HL-60 (cell line): ENCODE data around the gene SMARCAL1.

Source experiments
- DNase-seq, 2 experiments: peaks; one replicate each; pipeline ENCODE4 v3.0.0-alpha.2; 2010 to 2020; ENCODE audit warnings: low read depth in 1 of 2, low spot score in 1 of 2
- H3K27ac ChIP-seq: fragments of 250-450 bp; sonication (Bioruptor Pico); replicated peaks from 2 replicates; pipeline ENCODE4 v1.5.1; 2020; ENCODE audit warnings: mild to moderate bottlenecking, moderate library complexity
- H3K27me3 ChIP-seq: fragments of 250-450 bp; sonication (Bioruptor Pico); 2 replicates; pipeline ENCODE4 v1.5.1; 2021; ENCODE audit warnings: mild to moderate bottlenecking, moderate library complexity; ENCODE audit not compliant: insufficient read depth, poor library complexity, severe bottlenecking
- H3K4me3 ChIP-seq: replicated peaks from 2 replicates; pipeline ENCODE4 v1.5.1; 2011; ENCODE audit warnings: mild to moderate bottlenecking, control low read depth, low read length; ENCODE audit not compliant: insufficient read depth
- GABPA ChIP-seq: IDR thresholded peaks from 2 replicates; pipeline ENCODE4 v1.6.1; 2012; ENCODE audit warnings: low read depth
- POLR2AphosphoS5 ChIP-seq: IDR thresholded peaks from 2 replicates; pipeline ENCODE4 v1.6.1; 2012; ENCODE audit warnings: low read depth
- REST ChIP-seq: IDR thresholded peaks from 2 replicates; pipeline ENCODE4 v1.6.1; 2012; ENCODE audit warnings: low read depth; ENCODE audit not compliant: insufficient replicate concordance
- SPI1 ChIP-seq: IDR thresholded peaks from 2 replicates; pipeline ENCODE4 v1.6.1; 2012; ENCODE audit warnings: low read depth, mild to moderate bottlenecking, borderline replicate concordance
- TF ChIP-seq, protein P1 (sequence below): IDR thresholded peaks from one replicate; pipeline ENCODE4 v1.5.1; 2011; ENCODE audit warnings: low read length, control low read depth, inconsistent platforms; ENCODE audit not compliant: insufficient read depth

The SMARCAL1 gene

GRCh38 chr2:216392018-216392562 lies 20.2 kb upstream of the SMARCAL1 start:
- no peak for DNase-seq
- no peaks in the 10 kb centered on the region for H3K27me3 ChIP-seq
- no peak overlapping the region for H3K4me3 ChIP-seq
- TF ChIP-seq SPI1: no peak
- no peak overlapping the region for H3K27ac ChIP-seq

- Histone ChIP-seq H3K4me3 (no peak overlapping the region), H3K27me3 (no peaks in the 10 kb centered on the region), H3K27ac (no peak overlapping the region)
- TF ChIP-seq POLR2AphosphoS5: no peak
- no peak for TF ChIP-seq GABPA
- no peak for TF ChIP-seq SPI1
- TF ChIP-seq, protein P1, sequence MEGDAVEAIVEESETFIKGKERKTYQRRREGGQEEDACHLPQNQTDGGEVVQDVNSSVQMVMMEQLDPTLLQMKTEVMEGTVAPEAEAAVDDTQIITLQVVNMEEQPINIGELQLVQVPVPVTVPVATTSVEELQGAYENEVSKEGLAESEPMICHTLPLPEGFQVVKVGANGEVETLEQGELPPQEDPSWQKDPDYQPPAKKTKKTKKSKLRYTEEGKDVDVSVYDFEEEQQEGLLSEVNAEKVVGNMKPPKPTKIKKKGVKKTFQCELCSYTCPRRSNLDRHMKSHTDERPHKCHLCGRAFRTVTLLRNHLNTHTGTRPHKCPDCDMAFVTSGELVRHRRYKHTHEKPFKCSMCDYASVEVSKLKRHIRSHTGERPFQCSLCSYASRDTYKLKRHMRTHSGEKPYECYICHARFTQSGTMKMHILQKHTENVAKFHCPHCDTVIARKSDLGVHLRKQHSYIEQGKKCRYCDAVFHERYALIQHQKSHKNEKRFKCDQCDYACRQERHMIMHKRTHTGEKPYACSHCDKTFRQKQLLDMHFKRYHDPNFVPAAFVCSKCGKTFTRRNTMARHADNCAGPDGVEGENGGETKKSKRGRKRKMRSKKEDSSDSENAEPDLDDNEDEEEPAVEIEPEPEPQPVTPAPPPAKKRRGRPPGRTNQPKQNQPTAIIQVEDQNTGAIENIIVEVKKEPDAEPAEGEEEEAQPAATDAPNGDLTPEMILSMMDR: no peak
- no peak for TF ChIP-seq REST
- DNase-seq: no peak
These were observed 19.1 kb upstream of the SMARCAL1 start for GRCh38 chr2:216392945-216393840.

- H3K27me3 ChIP-seq: no peaks in the 10 kb centered on the region
- no peak overlapping the region for H3K4me3 ChIP-seq
- TF ChIP-seq SPI1 (no peak), GABPA (no peak), POLR2AphosphoS5 (no peak), REST (no peak)
- TF ChIP-seq, protein P1: no peak
- peak in 1 of 2 experiments; percentile 10 for DNase-seq
- no peak overlapping the region for H3K27ac ChIP-seq
These were observed 17.4 kb upstream of the SMARCAL1 start for GRCh38 chr2:216394881-216395280.

GRCh38 chr2:216399621-216400020 lies 12.7 kb upstream of the SMARCAL1 start:
- no peak for DNase-seq
- H3K27ac ChIP-seq: no peak overlapping the region
- H3K4me3 ChIP-seq: no peak overlapping the region
- H3K27me3 ChIP-seq: no peaks in the 10 kb centered on the region
- no peak for TF ChIP-seq SPI1
- no peak for TF ChIP-seq GABPA
- TF ChIP-seq, protein P1: no peak
- no peak for TF ChIP-seq REST
- no peak for TF ChIP-seq POLR2AphosphoS5
